ENCODE measurements around the gene KCTD13. TPM values are rescaled to one million over a fixed set of nuclear protein-coding genes. Genes with fewer than 3 reads are reported as not detected.

The KCTD13 gene
- total RNA-seq, 4 donors from 2014 or later, result 12.0 to 30.7 (median 20.1) TPM

DNA sequence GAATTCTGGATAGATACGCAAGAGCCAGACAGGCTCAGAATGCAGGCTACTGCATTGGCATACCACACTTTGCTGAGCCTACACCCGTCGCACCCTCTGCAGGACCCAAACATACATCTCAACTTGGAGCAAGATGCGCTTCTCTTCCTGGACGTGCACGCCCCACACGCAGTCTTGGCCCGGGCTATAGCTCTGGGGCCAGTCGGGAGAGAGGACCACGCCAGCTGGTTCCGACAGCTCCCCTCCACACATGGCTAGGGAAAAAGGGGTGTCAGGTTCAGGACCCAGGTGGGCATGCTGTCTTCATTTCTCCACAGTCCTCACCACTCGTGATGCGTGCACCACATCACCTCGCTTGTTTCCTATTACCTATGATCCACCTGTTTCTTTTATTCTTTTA is 47.9 kb downstream of the KCTD13 start:
- WGBS, 2 donors (ENCODE audit: low coverage in 1 of 2), result 77 to 86% methylated on average over 3 to 10 of the region's 14 CpGs
- no peak overlapping the region for H3K4me3 ChIP-seq
- TF ChIP-seq, protein P1, sequence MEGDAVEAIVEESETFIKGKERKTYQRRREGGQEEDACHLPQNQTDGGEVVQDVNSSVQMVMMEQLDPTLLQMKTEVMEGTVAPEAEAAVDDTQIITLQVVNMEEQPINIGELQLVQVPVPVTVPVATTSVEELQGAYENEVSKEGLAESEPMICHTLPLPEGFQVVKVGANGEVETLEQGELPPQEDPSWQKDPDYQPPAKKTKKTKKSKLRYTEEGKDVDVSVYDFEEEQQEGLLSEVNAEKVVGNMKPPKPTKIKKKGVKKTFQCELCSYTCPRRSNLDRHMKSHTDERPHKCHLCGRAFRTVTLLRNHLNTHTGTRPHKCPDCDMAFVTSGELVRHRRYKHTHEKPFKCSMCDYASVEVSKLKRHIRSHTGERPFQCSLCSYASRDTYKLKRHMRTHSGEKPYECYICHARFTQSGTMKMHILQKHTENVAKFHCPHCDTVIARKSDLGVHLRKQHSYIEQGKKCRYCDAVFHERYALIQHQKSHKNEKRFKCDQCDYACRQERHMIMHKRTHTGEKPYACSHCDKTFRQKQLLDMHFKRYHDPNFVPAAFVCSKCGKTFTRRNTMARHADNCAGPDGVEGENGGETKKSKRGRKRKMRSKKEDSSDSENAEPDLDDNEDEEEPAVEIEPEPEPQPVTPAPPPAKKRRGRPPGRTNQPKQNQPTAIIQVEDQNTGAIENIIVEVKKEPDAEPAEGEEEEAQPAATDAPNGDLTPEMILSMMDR (IDR thresholded peaks at IDR 0.05), result no peak
- TF ChIP-seq EP300 (IDR thresholded peaks at IDR 0.05), result no peak
- TF ChIP-seq POLR2AphosphoS5 (IDR thresholded peaks at IDR 0.05), result no peak
- TF ChIP-seq POLR2A (IDR thresholded peaks at IDR 0.05), result no peak
- ATAC-seq, result no peak
- H3K9me3 ChIP-seq, result no peaks in the 10 kb centered on the region
- peaks cover 60% of the 10 kb centered on the region for H3K27me3 ChIP-seq
- H3K27ac ChIP-seq, result no peak overlapping the region
- no peaks in the 10 kb centered on the region for H3K36me3 ChIP-seq
- peaks cover 0 to 16% (median 0%) of the 10 kb centered on the region in 3 donors for H3K4me1 ChIP-seq

DNA sequence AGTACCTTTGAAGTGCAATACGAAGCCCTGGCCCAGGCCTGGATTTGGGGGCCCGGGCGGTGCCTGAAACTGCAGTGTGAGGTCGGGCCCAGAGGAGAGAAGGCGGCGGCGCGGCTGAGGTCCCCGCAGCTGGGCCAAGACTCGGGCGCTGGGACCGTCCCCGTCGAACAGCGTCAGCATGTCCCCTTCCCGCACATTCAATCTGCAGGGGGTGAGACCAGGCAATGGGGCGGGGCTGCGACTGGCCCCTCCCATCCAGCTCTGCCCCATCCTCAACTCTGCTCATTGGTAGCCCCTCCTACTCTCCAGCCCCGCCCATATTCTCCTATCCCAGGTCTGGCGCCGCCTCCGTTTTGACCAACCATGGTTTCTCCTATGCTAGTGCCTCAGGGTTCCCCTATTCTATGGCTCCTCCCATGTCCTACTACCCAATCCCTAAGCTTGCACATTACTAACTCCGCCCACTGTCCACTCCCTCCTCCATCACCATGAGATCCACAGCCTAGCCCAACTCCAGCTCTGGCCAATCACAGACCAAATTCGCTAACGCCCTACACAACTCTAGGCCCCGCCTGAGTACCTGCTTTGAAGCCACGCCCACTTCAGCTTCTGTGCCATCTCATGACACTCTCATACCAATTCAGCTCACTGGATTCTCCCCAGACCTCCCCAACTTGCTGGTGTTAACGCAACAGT is 48.6 kb downstream of the KCTD13 start:
- peaks cover 0 to 16% (median 0%) of the 10 kb centered on the region in 3 donors for H3K4me1 ChIP-seq
- no peaks in the 10 kb centered on the region for H3K9me3 ChIP-seq
- peak overlapping the region in 1 of 2 donors; percentile 25 for H3K4me3 ChIP-seq
- H3K27me3 ChIP-seq, result peaks cover 60% of the 10 kb centered on the region
- no peaks in the 10 kb centered on the region for H3K36me3 ChIP-seq
- TF ChIP-seq, protein P1 (IDR thresholded peaks at IDR 0.05), result no peak
- TF ChIP-seq EP300 (IDR thresholded peaks at IDR 0.05), result no peak
- no peak for TF ChIP-seq POLR2A (IDR thresholded peaks at IDR 0.05)
- TF ChIP-seq POLR2AphosphoS5 (IDR thresholded peaks at IDR 0.05), result no peak
- 0 to 11% methylated on average over 7 to 12 of the region's 28 CpGs for WGBS, 2 donors (ENCODE audit: low coverage in 1 of 2)
- H3K27ac ChIP-seq, result no peak overlapping the region
- no peak for ATAC-seq

DNA sequence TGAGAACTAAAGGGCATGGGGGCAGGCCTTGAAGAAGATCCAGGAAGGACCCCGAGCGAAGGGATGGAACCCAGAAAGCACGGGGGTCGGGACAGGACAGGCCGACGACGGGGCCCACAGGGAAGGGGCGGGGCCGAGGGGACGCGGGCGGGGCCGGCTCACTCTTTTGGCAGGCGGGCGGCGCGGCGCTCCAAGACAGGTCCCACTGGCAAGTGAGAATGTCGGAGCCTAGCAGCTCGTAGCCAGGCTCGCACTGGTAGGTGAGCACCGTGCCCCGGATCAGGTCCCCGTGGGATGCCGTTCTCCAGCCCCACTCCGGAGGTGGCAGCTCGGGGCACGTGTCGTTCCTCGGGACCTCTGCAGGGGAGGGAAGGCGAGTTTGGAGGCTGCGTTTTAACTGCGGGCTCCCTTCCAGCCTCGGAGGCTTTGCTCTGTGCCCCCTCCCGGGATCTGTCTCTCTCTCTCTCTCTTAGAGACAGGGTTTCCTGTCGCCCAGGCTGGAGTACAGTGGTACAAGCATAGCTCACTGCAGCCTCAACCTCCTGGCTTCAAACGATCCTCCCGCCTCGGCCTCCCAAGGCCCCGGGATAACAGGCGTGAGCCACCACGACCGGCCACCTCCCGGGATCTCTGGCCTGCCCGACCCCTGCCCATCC is 49.3 kb downstream of the KCTD13 start:
- H3K4me3 ChIP-seq, result peak overlapping the region in 1 of 2 donors; percentile 25
- no peak for ATAC-seq
- TF ChIP-seq EP300 (IDR thresholded peaks at IDR 0.05), result no peak
- TF ChIP-seq POLR2A (IDR thresholded peaks at IDR 0.05), result no peak
- TF ChIP-seq POLR2AphosphoS5 (IDR thresholded peaks at IDR 0.05), result no peak
- TF ChIP-seq, protein P1 (IDR thresholded peaks at IDR 0.05), result no peak
- WGBS, 2 donors (ENCODE audit: low coverage in 1 of 2), result 0 to 20% methylated on average over 3 to 6 of the region's 45 CpGs
- peaks cover 0 to 16% (median 0%) of the 10 kb centered on the region in 3 donors for H3K4me1 ChIP-seq
- H3K27ac ChIP-seq, result no peak overlapping the region
- H3K27me3 ChIP-seq, result peaks cover 60% of the 10 kb centered on the region
- H3K36me3 ChIP-seq, result no peaks in the 10 kb centered on the region
- H3K9me3 ChIP-seq, result no peaks in the 10 kb centered on the region

DNA sequence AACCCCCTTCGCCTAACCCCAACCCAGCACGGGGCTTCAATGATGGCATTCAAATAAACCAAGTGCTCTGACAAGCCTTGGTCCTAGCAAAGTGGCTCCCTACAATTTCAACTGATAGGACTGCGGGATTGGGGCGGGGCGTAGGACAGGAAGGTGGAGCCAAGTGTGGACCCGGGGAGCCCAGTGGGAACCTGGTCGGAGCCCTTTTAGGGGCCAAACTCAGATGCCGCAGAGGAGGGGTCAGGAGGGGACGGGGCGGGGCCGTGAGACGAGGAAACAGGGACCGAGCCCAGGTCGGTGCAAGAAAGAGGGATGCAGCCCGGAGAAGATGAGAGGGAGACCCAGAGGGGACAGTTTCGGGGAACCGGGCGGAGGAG is 49.8 kb downstream of the KCTD13 start:
- ATAC-seq, result no peak

More for the DNA sequence above, 49.8 kb downstream of the KCTD13 start:
- H3K4me3 ChIP-seq, result peak overlapping the region in 1 of 2 donors; percentile 25
- peaks cover 60% of the 10 kb centered on the region for H3K27me3 ChIP-seq
- no peaks in the 10 kb centered on the region for H3K9me3 ChIP-seq
- WGBS, 2 donors (ENCODE audit: low coverage in 1 of 2), result 16 to 33% methylated on average over 2 to 15 of the region's 18 CpGs
- H3K36me3 ChIP-seq, result no peaks in the 10 kb centered on the region
- no peak overlapping the region for H3K27ac ChIP-seq
- TF ChIP-seq, protein P1 (IDR thresholded peaks at IDR 0.05), result no peak
- TF ChIP-seq EP300 (IDR thresholded peaks at IDR 0.05) (no peak), POLR2A (IDR thresholded peaks at IDR 0.05) (no peak), POLR2AphosphoS5 (IDR thresholded peaks at IDR 0.05) (no peak)
- H3K4me1 ChIP-seq, result peaks cover 0 to 16% (median 0%) of the 10 kb centered on the region in 3 donors
